Glutamatergic neuron (in vitro differentiated cells): Measurements from ENCODE around the gene ATP10B. TPM values are rescaled to one million over a fixed set of nuclear protein-coding genes. Genes with fewer than 3 reads are reported as not detected.

Experiments used
- DNase-seq: peaks from one replicate; pipeline ENCODE4 v3.0.0; 2022
- H3K27ac Mint-ChIP-seq: one replicate; pipeline ENCODE4 v1.8.0; 2020; ENCODE audit warnings: mild to moderate bottlenecking, mixed read lengths, inconsistent platforms; ENCODE audit not compliant: unreplicated experiment
- H3K27me3 Mint-ChIP-seq: one replicate; pipeline ENCODE4 v1.8.0; 2020; ENCODE audit warnings: mild to moderate bottlenecking, moderate library complexity, mixed read lengths, inconsistent platforms; ENCODE audit not compliant: unreplicated experiment
- H3K36me3 Mint-ChIP-seq: one replicate; pipeline ENCODE4 v1.8.0; 2020; ENCODE audit warnings: mild to moderate bottlenecking, mixed read lengths, inconsistent platforms; ENCODE audit not compliant: unreplicated experiment
- H3K4me1 Mint-ChIP-seq: one replicate; pipeline ENCODE4 v1.8.0; 2020; ENCODE audit warnings: mild to moderate bottlenecking, low read depth, mixed read lengths, inconsistent platforms; ENCODE audit not compliant: unreplicated experiment
- H3K4me3 Mint-ChIP-seq: one replicate; pipeline ENCODE4 v1.8.0; 2020; ENCODE audit warnings: mild to moderate bottlenecking, mixed read lengths, inconsistent platforms; ENCODE audit not compliant: unreplicated experiment
- H3K9me3 Mint-ChIP-seq: one replicate; pipeline ENCODE4 v1.8.0; 2020; ENCODE audit warnings: mild to moderate bottlenecking, moderate library complexity, mixed read lengths, inconsistent platforms; ENCODE audit not compliant: unreplicated experiment
- total RNA-seq: library from RNA; stranded (reverse); fragmentation: NEBNext Ultra II Directional; extraction: Animal tissue kit (Norgen Biotek cat#: 25700); gene quantifications from one replicate; pipeline ENCODE4 v1.2.1, GENCODE V29; 2021; ENCODE audit not compliant: unreplicated experiment
- TF ChIP-seq, protein P1 (sequence below): fragments of 200-600 bp; sonication (generic); IDR thresholded peaks from one replicate; pipeline ENCODE4 v1.5.0; 2021; ENCODE audit not compliant: partially characterized antibody, unreplicated experiment

Gene ATP10B
- total RNA-seq, 1 donor from 2014 or later: not detected

- H3K36me3 Mint-ChIP-seq: no peaks in the 10 kb centered on the region
- no peak overlapping the region for H3K27ac Mint-ChIP-seq
- peaks cover 2% of the 10 kb centered on the region for H3K9me3 Mint-ChIP-seq
- no peak for DNase-seq
- H3K27me3 Mint-ChIP-seq: peaks cover 2% of the 10 kb centered on the region
- TF ChIP-seq, protein P1, sequence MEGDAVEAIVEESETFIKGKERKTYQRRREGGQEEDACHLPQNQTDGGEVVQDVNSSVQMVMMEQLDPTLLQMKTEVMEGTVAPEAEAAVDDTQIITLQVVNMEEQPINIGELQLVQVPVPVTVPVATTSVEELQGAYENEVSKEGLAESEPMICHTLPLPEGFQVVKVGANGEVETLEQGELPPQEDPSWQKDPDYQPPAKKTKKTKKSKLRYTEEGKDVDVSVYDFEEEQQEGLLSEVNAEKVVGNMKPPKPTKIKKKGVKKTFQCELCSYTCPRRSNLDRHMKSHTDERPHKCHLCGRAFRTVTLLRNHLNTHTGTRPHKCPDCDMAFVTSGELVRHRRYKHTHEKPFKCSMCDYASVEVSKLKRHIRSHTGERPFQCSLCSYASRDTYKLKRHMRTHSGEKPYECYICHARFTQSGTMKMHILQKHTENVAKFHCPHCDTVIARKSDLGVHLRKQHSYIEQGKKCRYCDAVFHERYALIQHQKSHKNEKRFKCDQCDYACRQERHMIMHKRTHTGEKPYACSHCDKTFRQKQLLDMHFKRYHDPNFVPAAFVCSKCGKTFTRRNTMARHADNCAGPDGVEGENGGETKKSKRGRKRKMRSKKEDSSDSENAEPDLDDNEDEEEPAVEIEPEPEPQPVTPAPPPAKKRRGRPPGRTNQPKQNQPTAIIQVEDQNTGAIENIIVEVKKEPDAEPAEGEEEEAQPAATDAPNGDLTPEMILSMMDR: no peak
- H3K4me1 Mint-ChIP-seq: no peaks in the 10 kb centered on the region
- no peak overlapping the region for H3K4me3 Mint-ChIP-seq
Observed at GRCh38 chr5:160685219-160685618, 166.8 kb downstream of the ATP10B start.

DNA sequence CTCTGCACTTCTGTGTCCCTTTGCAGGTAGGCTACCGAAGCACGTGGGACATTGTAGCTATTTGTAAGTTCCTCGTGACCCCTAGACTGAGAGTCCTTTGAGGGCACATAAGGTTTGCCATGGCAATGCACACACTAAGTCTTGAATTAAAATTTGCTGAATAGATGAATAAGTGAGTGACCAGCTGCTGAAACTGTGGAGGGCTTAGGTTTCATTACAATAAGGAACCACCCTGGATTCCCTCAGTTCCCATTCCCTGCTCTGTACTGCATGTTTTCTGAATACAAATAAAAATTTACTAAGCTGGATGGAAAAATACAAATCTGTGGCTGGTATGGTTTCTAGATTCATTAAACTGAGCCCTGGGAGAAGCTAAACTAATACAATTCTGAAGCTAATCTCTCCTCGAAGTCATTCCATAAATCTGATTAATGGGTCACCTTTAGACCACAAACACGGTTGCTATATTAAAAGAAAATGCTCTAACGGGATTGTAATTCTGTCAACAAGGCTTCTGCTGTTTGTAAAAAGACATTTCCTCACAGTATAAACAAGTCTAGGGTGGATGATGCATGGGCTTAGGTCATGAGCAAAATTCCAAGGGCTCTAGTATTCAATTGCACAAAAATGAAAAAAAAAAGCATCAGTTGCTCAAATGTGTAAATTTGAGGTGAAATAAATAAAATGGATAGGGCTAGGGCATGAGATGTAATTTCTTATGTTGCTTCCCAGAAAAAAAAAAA is 172.3 kb downstream of the ATP10B start:
- DNase-seq: no peak
- H3K27me3 Mint-ChIP-seq: peaks cover 2% of the 10 kb centered on the region
- no peaks in the 10 kb centered on the region for H3K36me3 Mint-ChIP-seq
- H3K9me3 Mint-ChIP-seq: no peaks in the 10 kb centered on the region
- H3K4me1 Mint-ChIP-seq: peaks cover 5% of the 10 kb centered on the region
- TF ChIP-seq, protein P1: no peak
- no peak overlapping the region for H3K27ac Mint-ChIP-seq
- no peak overlapping the region for H3K4me3 Mint-ChIP-seq

DNA sequence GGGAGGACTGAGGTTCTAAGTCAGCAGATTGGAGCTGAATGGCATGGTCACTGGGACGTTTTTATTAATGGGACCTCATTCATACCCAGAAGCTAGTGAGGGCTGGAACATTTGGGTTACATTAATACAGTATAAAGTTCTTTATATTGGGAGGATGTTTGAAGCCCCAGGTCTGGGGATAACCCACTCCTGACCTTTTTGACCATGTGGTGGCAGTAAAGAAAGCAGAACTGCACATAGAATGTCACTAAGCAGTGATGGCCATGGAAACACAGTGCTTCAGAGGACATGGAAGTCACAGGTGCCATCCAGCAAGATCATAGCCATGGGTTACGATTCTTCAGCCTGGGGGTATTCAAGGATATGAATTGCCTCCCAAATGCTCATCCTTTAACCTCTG is 176.0 kb downstream of the ATP10B start:
- H3K4me3 Mint-ChIP-seq: no peak overlapping the region
- H3K36me3 Mint-ChIP-seq: no peaks in the 10 kb centered on the region
- TF ChIP-seq, protein P1: no peak
- H3K4me1 Mint-ChIP-seq: peaks cover 5% of the 10 kb centered on the region
- H3K27ac Mint-ChIP-seq: no peak overlapping the region
- H3K27me3 Mint-ChIP-seq: no peaks in the 10 kb centered on the region
- no peak for DNase-seq
- H3K9me3 Mint-ChIP-seq: no peaks in the 10 kb centered on the region

DNA sequence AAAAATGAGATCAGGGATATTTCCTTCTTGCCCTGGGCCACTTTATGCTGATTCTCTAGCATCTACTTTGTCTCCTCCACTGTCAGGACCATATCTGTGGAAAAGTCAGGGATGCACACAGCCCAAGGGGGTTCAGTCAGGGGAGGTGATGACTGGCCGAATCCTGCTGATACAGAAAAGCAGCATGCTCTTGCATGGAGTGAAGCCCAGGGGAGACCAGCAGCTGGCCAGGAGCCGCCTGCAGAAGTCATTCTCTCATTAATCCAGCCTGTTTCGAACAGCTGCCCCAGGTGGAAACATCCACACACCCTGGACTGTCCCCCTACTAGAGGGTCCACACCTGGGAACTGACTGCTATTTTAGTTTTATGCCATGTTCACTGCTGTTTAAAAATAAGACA is 177.1 kb downstream of the ATP10B start:
- Mint-ChIP-seq H3K27ac (no peak overlapping the region), H3K36me3 (no peaks in the 10 kb centered on the region), H3K27me3 (no peaks in the 10 kb centered on the region), H3K4me1 (peaks cover 5% of the 10 kb centered on the region), H3K4me3 (no peak overlapping the region), H3K9me3 (no peaks in the 10 kb centered on the region)
- TF ChIP-seq, protein P1: no peak
- DNase-seq: peak; percentile 24

GRCh38 chr5:160672521-160672920 is 179.5 kb downstream of the ATP10B start:
- H3K27me3 Mint-ChIP-seq: no peaks in the 10 kb centered on the region
- TF ChIP-seq, protein P1: no peak
- H3K36me3 Mint-ChIP-seq: no peaks in the 10 kb centered on the region
- DNase-seq: no peak
- H3K4me1 Mint-ChIP-seq: peaks cover 3% of the 10 kb centered on the region
- H3K9me3 Mint-ChIP-seq: no peaks in the 10 kb centered on the region
- no peak overlapping the region for H3K4me3 Mint-ChIP-seq
- no peak overlapping the region for H3K27ac Mint-ChIP-seq
